HCEC 1CT (cell line): Measurements from ENCODE around the gene CHIA.

Experiments
- DNase-seq: peaks from one replicate; pipeline ENCODE4 v3.0.0-alpha.2; 2017

The CHIA gene

DNA sequence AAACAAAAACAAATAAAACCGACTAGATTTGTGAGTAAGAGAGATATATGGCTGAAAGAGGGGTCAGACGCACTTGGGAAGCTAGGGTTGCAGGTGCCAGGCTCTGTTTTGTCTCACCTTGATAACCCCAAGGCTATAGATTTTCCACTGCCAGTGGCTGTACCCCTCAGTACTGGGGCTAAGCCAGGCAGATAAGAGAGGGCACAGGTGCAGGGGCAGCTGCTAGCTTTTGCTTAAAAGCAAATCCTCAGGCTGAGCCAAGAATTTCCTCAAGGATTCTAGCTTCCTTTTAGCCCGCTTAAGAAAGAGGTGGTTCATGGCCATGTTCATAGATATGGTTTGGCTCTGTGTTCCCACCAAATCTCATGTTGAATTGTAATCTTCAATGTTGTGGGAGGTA is 79.0 kb downstream of the CHIA start:
- DNase-seq = no peak
